SU-DHL-6 (cell line): Measurements from ENCODE around the gene ANXA2R.
"Not testable (repeated sequence)": the region's sequence is repeated elsewhere in the genome, so short reads cannot be mapped to it uniquely, and the experiment has no call there.

Experiments used
- EZH2phosphoT487 ChIP-seq: fragments of 200-600 bp; sonication (generic), shearing (Covaris generic); conservative IDR thresholded peaks from 2 replicates; pipeline ENCODE4 v1.6.1; 2018; ENCODE audit warnings: mild to moderate bottlenecking, antibody characterized with exemption, low read length, moderate library complexity, mixed read lengths
- TF ChIP-seq, protein P1 (sequence below): fragments of 200-600 bp; sonication (generic); IDR thresholded peaks from one replicate; pipeline ENCODE4 v1.5.1; 2017; ENCODE audit warnings: antibody characterized with exemption, mild to moderate bottlenecking, low read length, moderate library complexity; ENCODE audit not compliant: insufficient read depth, poor library complexity, severe bottlenecking

GRCh38 chr5:43055098-43055497, 15.0 kb upstream of the ANXA2R start:
- TF ChIP-seq EZH2phosphoT487 = not testable (repeated sequence)
- TF ChIP-seq, protein P1, sequence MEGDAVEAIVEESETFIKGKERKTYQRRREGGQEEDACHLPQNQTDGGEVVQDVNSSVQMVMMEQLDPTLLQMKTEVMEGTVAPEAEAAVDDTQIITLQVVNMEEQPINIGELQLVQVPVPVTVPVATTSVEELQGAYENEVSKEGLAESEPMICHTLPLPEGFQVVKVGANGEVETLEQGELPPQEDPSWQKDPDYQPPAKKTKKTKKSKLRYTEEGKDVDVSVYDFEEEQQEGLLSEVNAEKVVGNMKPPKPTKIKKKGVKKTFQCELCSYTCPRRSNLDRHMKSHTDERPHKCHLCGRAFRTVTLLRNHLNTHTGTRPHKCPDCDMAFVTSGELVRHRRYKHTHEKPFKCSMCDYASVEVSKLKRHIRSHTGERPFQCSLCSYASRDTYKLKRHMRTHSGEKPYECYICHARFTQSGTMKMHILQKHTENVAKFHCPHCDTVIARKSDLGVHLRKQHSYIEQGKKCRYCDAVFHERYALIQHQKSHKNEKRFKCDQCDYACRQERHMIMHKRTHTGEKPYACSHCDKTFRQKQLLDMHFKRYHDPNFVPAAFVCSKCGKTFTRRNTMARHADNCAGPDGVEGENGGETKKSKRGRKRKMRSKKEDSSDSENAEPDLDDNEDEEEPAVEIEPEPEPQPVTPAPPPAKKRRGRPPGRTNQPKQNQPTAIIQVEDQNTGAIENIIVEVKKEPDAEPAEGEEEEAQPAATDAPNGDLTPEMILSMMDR = not testable (repeated sequence)
